Esophagus squamous epithelium (tissue), 4 donors: ENCODE data around the gene FMO2.

Source experiments
- POLR2A ChIP-seq, 4 donors: fragments of 450-650 bp; IDR thresholded peaks; one replicate each; pipeline ENCODE4 v1.6.1; 2017; ENCODE audit warnings: antibody characterized with exemption in 4 of 4, mild to moderate bottlenecking in 4 of 4, moderate library complexity in 3 of 4
- TF ChIP-seq, protein P1 (sequence below), 6 experiments: fragments of 450-650 bp in 4 of 6; fragments of 200-600 bp in 2 of 6; sonication (generic) in 2 of 6; IDR thresholded peaks; one replicate each; pipeline ENCODE4 v1.5.1; 2016 to 2019; ENCODE audit warnings: antibody characterized with exemption in 6 of 6, mild to moderate bottlenecking in 4 of 6, moderate library complexity in 4 of 6

- TF ChIP-seq, protein P1, sequence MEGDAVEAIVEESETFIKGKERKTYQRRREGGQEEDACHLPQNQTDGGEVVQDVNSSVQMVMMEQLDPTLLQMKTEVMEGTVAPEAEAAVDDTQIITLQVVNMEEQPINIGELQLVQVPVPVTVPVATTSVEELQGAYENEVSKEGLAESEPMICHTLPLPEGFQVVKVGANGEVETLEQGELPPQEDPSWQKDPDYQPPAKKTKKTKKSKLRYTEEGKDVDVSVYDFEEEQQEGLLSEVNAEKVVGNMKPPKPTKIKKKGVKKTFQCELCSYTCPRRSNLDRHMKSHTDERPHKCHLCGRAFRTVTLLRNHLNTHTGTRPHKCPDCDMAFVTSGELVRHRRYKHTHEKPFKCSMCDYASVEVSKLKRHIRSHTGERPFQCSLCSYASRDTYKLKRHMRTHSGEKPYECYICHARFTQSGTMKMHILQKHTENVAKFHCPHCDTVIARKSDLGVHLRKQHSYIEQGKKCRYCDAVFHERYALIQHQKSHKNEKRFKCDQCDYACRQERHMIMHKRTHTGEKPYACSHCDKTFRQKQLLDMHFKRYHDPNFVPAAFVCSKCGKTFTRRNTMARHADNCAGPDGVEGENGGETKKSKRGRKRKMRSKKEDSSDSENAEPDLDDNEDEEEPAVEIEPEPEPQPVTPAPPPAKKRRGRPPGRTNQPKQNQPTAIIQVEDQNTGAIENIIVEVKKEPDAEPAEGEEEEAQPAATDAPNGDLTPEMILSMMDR (IDR thresholded peaks at IDR 0.05) = no peak
- no peak for TF ChIP-seq POLR2A (IDR thresholded peaks at IDR 0.05)
Measured at GRCh38 chr1:171243878-171244277, 58.8 kb downstream of the FMO2 start.
